SU-DHL-6 (cell line): Measurements from ENCODE around the gene SLC44A1.

ENCODE experiments used
- H2AFZ ChIP-seq: fragments of 200-600 bp; sonication (generic); 2 replicates; pipeline ENCODE4 v1.6.1; 2014; ENCODE audit warnings: low read depth, mild to moderate bottlenecking, moderate library complexity, mixed read lengths, antibody characterized with exemption, low read length; ENCODE audit not compliant: severe bottlenecking
- H3F3A ChIP-seq: fragments of 200-600 bp; shearing (Covaris generic); 2 replicates; pipeline ENCODE4 v1.6.0; 2016; ENCODE audit warnings: antibody characterized with exemption, mild to moderate bottlenecking; ENCODE audit not compliant: insufficient read depth
- H3K27ac ChIP-seq: fragments of 200-600 bp; sonication (generic); 2 replicates; pipeline ENCODE4 v1.5.1; 2016; ENCODE audit warnings: low read depth, mild to moderate bottlenecking, low read length, moderate library complexity, mixed read lengths
- H3K27me3 ChIP-seq: fragments of 200-600 bp; sonication (generic), shearing (Covaris generic); 2 replicates; pipeline ENCODE4 v1.6.0; 2014; ENCODE audit warnings: mild to moderate bottlenecking, low read length
- H3K36me3 ChIP-seq: fragments of 200-600 bp; sonication (generic); 2 replicates; pipeline ENCODE4 v1.6.1; 2014; ENCODE audit warnings: mild to moderate bottlenecking, low read length, mixed read lengths
- H3K4me2 ChIP-seq: fragments of 300-600, 200-600 bp; shearing (Covaris generic), sonication (generic); 2 replicates; pipeline ENCODE4 v1.6.0; 2014; ENCODE audit warnings: low read length, low read depth, mild to moderate bottlenecking; ENCODE audit not compliant: poor library complexity, severe bottlenecking
- H3K4me3 ChIP-seq: fragments of 200-600 bp; sonication (generic); 2 replicates; pipeline ENCODE4 v1.5.1; 2014; ENCODE audit warnings: antibody characterized with exemption, low read length, mild to moderate bottlenecking, mixed read lengths; ENCODE audit not compliant: insufficient read depth, poor library complexity, severe bottlenecking
- H3K79me2 ChIP-seq: fragments of 200-600 bp; sonication (generic); 2 replicates; pipeline ENCODE4 v1.6.1; 2014; ENCODE audit warnings: mild to moderate bottlenecking, low read length, moderate library complexity; ENCODE audit not compliant: insufficient read depth
- H3K9ac ChIP-seq: fragments of 200-600 bp; sonication (generic); 2 replicates; pipeline ENCODE4 v1.7.0; 2014; ENCODE audit warnings: mild to moderate bottlenecking, low read length
- H3K9me2 ChIP-seq: fragments of 200-600 bp; sonication (generic); replicated peaks from 2 replicates; pipeline ENCODE4 v1.6.1; 2014; ENCODE audit warnings: low read length; ENCODE audit not compliant: insufficient read depth
- H3K9me3 ChIP-seq: fragments of 200-600 bp; sonication (generic); 2 replicates; pipeline ENCODE4 v1.6.1; 2014; ENCODE audit warnings: low read length, mixed read lengths; ENCODE audit not compliant: insufficient read depth
- H4K20me1 ChIP-seq: fragments of 200-600 bp; sonication (generic); 2 replicates; pipeline ENCODE4 v1.6.1; 2014; ENCODE audit warnings: low read depth, mild to moderate bottlenecking, antibody characterized with exemption, low read length, moderate library complexity, mixed read lengths
- CTCF ChIP-seq: fragments of 200-600 bp; sonication (generic); IDR thresholded peaks from one replicate; pipeline ENCODE4 v1.5.1; 2017; ENCODE audit warnings: antibody characterized with exemption, mild to moderate bottlenecking, low read length, moderate library complexity; ENCODE audit not compliant: insufficient read depth, poor library complexity, severe bottlenecking
- EZH2phosphoT487 ChIP-seq: fragments of 200-600 bp; sonication (generic), shearing (Covaris generic); conservative IDR thresholded peaks from 2 replicates; pipeline ENCODE4 v1.6.1; 2018; ENCODE audit warnings: mild to moderate bottlenecking, antibody characterized with exemption, low read length, moderate library complexity, mixed read lengths

Gene SLC44A1

GRCh38 chr9:105223544-105224140, 20.8 kb upstream of the SLC44A1 start:
- Histone ChIP-seq H3K36me3 (no peaks in the 10 kb centered on the region), H3K4me3 (no peak overlapping the region), H2AFZ (no peak overlapping the region), H3K27ac (no peak overlapping the region), H4K20me1 (no peaks in the 10 kb centered on the region), H3F3A (no peaks in the 10 kb centered on the region), H3K79me2 (no peaks in the 10 kb centered on the region), H3K27me3 (no peaks in the 10 kb centered on the region), H3K9ac (no peak overlapping the region), H3K9me3 (peaks cover 23% of the 10 kb centered on the region), H3K9me2 (no peaks in the 10 kb centered on the region), H3K4me2 (no peak overlapping the region)
- TF ChIP-seq CTCF (no peak), EZH2phosphoT487 (no peak)

GRCh38 chr9:105226055-105226454, 18.4 kb upstream of the SLC44A1 start:
- Histone ChIP-seq H3K9me3 (peaks cover 23% of the 10 kb centered on the region), H3K9ac (no peak overlapping the region), H3K79me2 (no peaks in the 10 kb centered on the region), H3K27me3 (no peaks in the 10 kb centered on the region), H2AFZ (no peak overlapping the region), H3F3A (no peaks in the 10 kb centered on the region), H3K4me2 (no peak overlapping the region), H4K20me1 (no peaks in the 10 kb centered on the region), H3K36me3 (no peaks in the 10 kb centered on the region), H3K4me3 (no peak overlapping the region), H3K27ac (no peak overlapping the region), H3K9me2 (no peaks in the 10 kb centered on the region)
- TF ChIP-seq CTCF, result no peak

GRCh38 chr9:105232207-105232606, 12.2 kb upstream of the SLC44A1 start:
- TF ChIP-seq EZH2phosphoT487 (no peak), CTCF (no peak)
- H3K36me3 ChIP-seq, result no peaks in the 10 kb centered on the region
- no peaks in the 10 kb centered on the region for H3K79me2 ChIP-seq
- no peak overlapping the region for H2AFZ ChIP-seq
- H3F3A ChIP-seq, result no peaks in the 10 kb centered on the region
- no peaks in the 10 kb centered on the region for H3K27me3 ChIP-seq
- H3K9me2 ChIP-seq, result no peaks in the 10 kb centered on the region
- H3K27ac ChIP-seq, result no peak overlapping the region
- H3K9ac ChIP-seq, result no peak overlapping the region
- no peaks in the 10 kb centered on the region for H4K20me1 ChIP-seq
- no peak overlapping the region for H3K4me2 ChIP-seq
- H3K4me3 ChIP-seq, result no peak overlapping the region
- no peaks in the 10 kb centered on the region for H3K9me3 ChIP-seq
